Caco-2 (cell line): ENCODE measurements around the gene CCR5AS.

Experiments
- BruUV-seq: library from RNA; stranded (reverse); fragments of 400-500 nt; replicated peaks from 2 replicates; lab custom pipeline; 2021; lab: Mats Ljungman, UMichigan
- CTCF ChIA-PET: fragments of 300-600 bp; sonication (Branson Sonifier 250); formaldehyde crosslinking; loops from one replicate; lab custom pipeline; 2022; ENCODE audit warnings: antibody characterized with exemption; lab: Charles Lee
- POLR2A ChIA-PET: fragments of 300-600 bp; sonication (Branson Sonifier 250); formaldehyde crosslinking; loops from one replicate; lab custom pipeline; 2022; ENCODE audit warnings: antibody characterized with exemption; lab: Charles Lee
- DNase-seq, 2 experiments: peaks; one replicate each; pipeline versions ENCODE4 v3.0.0 to v3.0.0-alpha.2; 2020 to 2022
- H3K27me3 ChIP-seq: replicated peaks from 2 replicates; pipeline ENCODE4 v1.6.0; 2011; ENCODE audit warnings: low read length; ENCODE audit not compliant: control insufficient read depth, insufficient read depth
- H3K36me3 ChIP-seq: 2 replicates; pipeline ENCODE4 v1.5.1; 2011; ENCODE audit warnings: low read length; ENCODE audit not compliant: control insufficient read depth, insufficient read depth
- H3K4me1 ChIP-seq: fragments of 250-450 bp; sonication (Bioruptor Pico); 2 replicates; pipeline ENCODE4 v1.5.1; 2020; ENCODE audit warnings: mild to moderate bottlenecking
- H3K4me3 ChIP-seq: 2 replicates; pipeline ENCODE4 v1.5.1; 2011; ENCODE audit warnings: low read depth, mild to moderate bottlenecking, control low read depth, low read length
- H3K9me3 ChIP-seq: fragments of 250-450 bp; sonication (Bioruptor Pico); 2 replicates; pipeline ENCODE4 v1.5.1; 2020; ENCODE audit warnings: mild to moderate bottlenecking, moderate library complexity
- H3K27ac Mint-ChIP-seq: one replicate; pipeline ENCODE4 v1.8.0; 2022; ENCODE audit warnings: mixed read lengths; ENCODE audit not compliant: unreplicated experiment
- H3K27me3 Mint-ChIP-seq: one replicate; pipeline ENCODE4 v1.8.0; 2022; ENCODE audit warnings: mixed read lengths; ENCODE audit not compliant: insufficient read depth, unreplicated experiment
- H3K36me3 Mint-ChIP-seq: one replicate; pipeline ENCODE4 v1.8.0; 2022; ENCODE audit warnings: mild to moderate bottlenecking, mixed read lengths; ENCODE audit not compliant: insufficient read depth, unreplicated experiment
- H3K4me1 Mint-ChIP-seq: one replicate; pipeline ENCODE4 v1.8.0; 2022; ENCODE audit warnings: low read depth, mixed read lengths; ENCODE audit not compliant: unreplicated experiment
- H3K4me3 Mint-ChIP-seq: one replicate; pipeline ENCODE4 v1.8.0; 2022; ENCODE audit warnings: mild to moderate bottlenecking, moderate library complexity, mixed read lengths; ENCODE audit not compliant: unreplicated experiment
- H3K9me3 Mint-ChIP-seq: one replicate; pipeline ENCODE4 v1.8.0; 2022; ENCODE audit warnings: mixed read lengths; ENCODE audit not compliant: unreplicated experiment
- intact Hi-C: fragments of 100-400 bp; cut with micrococcal nuclease; formaldehyde crosslinking; loops from one replicate; pipeline ENCODE4 v1.10.0; 2022; ENCODE audit not compliant: unreplicated experiment
- TF ChIP-seq, protein P1 (sequence below), 2 experiments: fragments of 200-600 bp in 1 of 2; IDR thresholded peaks; 1 replicate in 1 of 2; 2 replicates in 1 of 2; pipeline versions ENCODE4 v1.5.1 to v1.8.0; 2011 to 2022; ENCODE audit warnings: antibody characterized with exemption in 1 of 2, control low read depth in 1 of 2, inconsistent platforms in 1 of 2, low read depth in 1 of 2, low read length in 1 of 2, mild to moderate bottlenecking in 1 of 2, moderate library complexity in 1 of 2; ENCODE audit not compliant: insufficient read depth in 1 of 2, severe bottlenecking in 1 of 2, unreplicated experiment in 1 of 2

CCR5AS gene

DNA sequence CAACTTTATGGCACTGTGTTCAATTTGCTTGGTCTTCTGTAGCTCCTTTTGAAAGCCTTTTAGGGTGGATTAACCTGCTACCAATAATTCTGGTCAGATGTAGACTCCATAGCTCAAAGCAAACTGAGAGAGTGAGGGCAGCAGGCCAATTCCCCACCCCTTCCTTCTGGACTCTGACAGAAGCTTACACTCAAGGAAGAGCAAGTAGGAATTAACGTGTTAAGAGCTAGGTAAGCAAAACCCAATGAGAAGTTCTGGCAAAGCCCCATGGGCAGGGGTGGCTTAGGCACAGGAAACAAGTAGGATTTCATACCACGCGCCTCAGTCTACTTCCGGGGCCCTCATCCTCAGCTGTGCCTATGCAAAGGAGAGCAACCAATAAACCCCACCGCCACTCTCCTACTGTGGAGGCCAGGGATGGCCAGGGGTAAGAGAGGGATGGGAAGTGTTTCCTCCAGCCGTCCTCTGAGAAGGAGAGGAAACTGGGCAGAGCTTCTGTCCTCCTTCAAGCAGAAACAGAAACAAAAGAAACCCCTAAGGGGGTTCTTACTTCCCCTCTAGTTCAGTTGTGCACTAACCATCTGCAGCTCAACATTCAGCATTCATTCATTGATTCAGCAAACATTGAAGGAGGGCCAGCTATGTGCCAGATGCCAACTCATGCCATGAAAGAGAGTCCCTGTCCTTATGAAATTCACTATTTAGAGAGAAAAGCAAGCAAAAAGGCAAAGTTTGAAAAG, 23.5 kb downstream of the CCR5AS start:
- no peaks in the 10 kb centered on the region for H3K9me3 ChIP-seq
- no peak for DNase-seq
- no peak overlapping the region for H3K4me3 ChIP-seq
- ChIA-PET CTCF (no interaction called here), POLR2A (no interaction called here)
- TF ChIP-seq, protein P1, sequence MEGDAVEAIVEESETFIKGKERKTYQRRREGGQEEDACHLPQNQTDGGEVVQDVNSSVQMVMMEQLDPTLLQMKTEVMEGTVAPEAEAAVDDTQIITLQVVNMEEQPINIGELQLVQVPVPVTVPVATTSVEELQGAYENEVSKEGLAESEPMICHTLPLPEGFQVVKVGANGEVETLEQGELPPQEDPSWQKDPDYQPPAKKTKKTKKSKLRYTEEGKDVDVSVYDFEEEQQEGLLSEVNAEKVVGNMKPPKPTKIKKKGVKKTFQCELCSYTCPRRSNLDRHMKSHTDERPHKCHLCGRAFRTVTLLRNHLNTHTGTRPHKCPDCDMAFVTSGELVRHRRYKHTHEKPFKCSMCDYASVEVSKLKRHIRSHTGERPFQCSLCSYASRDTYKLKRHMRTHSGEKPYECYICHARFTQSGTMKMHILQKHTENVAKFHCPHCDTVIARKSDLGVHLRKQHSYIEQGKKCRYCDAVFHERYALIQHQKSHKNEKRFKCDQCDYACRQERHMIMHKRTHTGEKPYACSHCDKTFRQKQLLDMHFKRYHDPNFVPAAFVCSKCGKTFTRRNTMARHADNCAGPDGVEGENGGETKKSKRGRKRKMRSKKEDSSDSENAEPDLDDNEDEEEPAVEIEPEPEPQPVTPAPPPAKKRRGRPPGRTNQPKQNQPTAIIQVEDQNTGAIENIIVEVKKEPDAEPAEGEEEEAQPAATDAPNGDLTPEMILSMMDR (IDR thresholded peaks at IDR 0.05; ENCODE audit: insufficient read depth in 1 of 2, low read depth in 1 of 2, low read length in 1 of 2, severe bottlenecking in 1 of 2, unreplicated experiment in 1 of 2): no peak
- no peak overlapping the region for H3K4me3 Mint-ChIP-seq
- H3K36me3 Mint-ChIP-seq: no peaks in the 10 kb centered on the region
- intact Hi-C loops: no loop called here
- H3K4me1 ChIP-seq: no peaks in the 10 kb centered on the region
- H3K9me3 Mint-ChIP-seq: peaks cover 6% of the 10 kb centered on the region
- no peak overlapping the region for H3K27ac Mint-ChIP-seq
- peaks cover 8% of the 10 kb centered on the region for H3K4me1 Mint-ChIP-seq
- H3K27me3 Mint-ChIP-seq: no peaks in the 10 kb centered on the region
- H3K36me3 ChIP-seq: no peaks in the 10 kb centered on the region
- BruUV-seq: no TSS peak
- H3K27me3 ChIP-seq: no peaks in the 10 kb centered on the region

DNA sequence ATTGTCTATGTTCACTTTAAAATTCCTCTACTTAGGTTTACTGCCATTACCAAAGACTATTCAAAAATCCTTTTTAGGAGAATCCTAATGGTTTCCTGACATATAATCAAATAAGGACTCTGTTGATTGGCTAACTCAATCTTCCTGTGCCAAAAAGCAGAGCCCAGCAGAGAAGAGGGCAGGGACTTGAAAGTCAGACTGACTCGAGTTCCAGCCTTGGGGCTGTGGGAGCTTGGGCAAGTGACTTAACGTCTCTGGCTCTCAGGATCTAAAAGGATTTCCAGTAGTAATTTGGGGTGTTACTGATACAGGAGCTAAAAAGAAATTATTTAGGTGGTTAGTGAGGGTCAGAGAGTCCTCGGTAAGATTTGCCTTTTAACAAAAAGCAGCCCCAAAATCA, 25.2 kb downstream of the CCR5AS start:
- Mint-ChIP-seq H3K4me1 (peaks cover 8% of the 10 kb centered on the region), H3K27me3 (no peaks in the 10 kb centered on the region), H3K36me3 (no peaks in the 10 kb centered on the region), H3K27ac (no peak overlapping the region), H3K9me3 (peaks cover 3% of the 10 kb centered on the region), H3K4me3 (no peak overlapping the region)
- no peak for DNase-seq
- no peaks in the 10 kb centered on the region for H3K27me3 ChIP-seq
- H3K36me3 ChIP-seq: no peaks in the 10 kb centered on the region
- no peaks in the 10 kb centered on the region for H3K4me1 ChIP-seq
- no peak overlapping the region for H3K4me3 ChIP-seq
- intact Hi-C loops: no loop called here
- no peaks in the 10 kb centered on the region for H3K9me3 ChIP-seq
- CTCF ChIA-PET: interaction anchor here (0.7 kb wide), 1 partner anchor 1673 kb away, joined by 3 read pairs; no protein-coding TSS in a partner anchor
- POLR2A ChIA-PET: no interaction called here
- BruUV-seq: no TSS peak
- TF ChIP-seq, protein P1 (IDR thresholded peaks at IDR 0.05; ENCODE audit: insufficient read depth in 1 of 2, low read depth in 1 of 2, low read length in 1 of 2, severe bottlenecking in 1 of 2, unreplicated experiment in 1 of 2): no peak

DNA sequence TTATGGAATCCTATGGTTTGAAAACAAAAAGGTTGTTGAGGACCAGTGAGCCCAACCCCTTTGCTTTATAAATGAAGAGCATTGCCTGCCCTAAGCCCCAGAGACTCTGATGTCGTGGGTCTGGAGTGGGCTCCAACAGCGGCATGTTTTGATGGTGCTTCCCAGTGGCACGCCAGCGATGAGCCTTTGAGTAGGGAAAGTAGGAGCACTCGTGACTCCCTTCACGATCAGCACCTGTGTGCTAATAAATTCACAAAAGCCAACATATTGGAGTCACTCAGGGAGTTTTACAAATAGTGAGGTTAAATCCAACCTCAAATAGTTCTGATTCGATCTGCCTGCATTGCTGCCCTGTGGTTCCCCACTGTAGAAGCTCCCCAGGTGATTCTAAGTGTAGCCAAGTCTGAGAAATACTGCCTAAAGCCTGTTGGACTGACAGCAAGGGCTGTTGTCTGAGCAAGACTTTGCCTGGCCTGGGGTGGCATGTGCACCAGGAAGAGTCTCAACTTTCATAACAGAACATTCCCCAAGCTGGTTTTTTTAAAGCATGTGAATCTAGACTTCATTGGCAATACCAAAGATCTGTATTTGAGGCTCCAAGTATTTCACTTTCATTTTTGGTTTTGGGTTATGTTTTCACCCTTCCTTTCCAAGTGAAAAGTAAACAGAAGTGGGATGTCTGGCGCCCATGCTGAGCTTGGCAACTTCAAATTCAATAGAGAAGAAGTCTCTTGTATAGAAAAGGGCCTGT, 26.2 kb downstream of the CCR5AS start:
- Histone ChIP-seq H3K36me3 (no peaks in the 10 kb centered on the region), H3K9me3 (no peaks in the 10 kb centered on the region), H3K27me3 (no peaks in the 10 kb centered on the region), H3K4me1 (no peaks in the 10 kb centered on the region), H3K4me3 (no peak overlapping the region)
- no TSS peak for BruUV-seq
- intact Hi-C loops: no loop called here
- TF ChIP-seq, protein P1 (IDR thresholded peaks at IDR 0.05; ENCODE audit: insufficient read depth in 1 of 2, low read depth in 1 of 2, low read length in 1 of 2, severe bottlenecking in 1 of 2, unreplicated experiment in 1 of 2): no peak
- H3K4me1 Mint-ChIP-seq: no peaks in the 10 kb centered on the region
- H3K4me3 Mint-ChIP-seq: no peak overlapping the region
- no peaks in the 10 kb centered on the region for H3K9me3 Mint-ChIP-seq
- H3K27me3 Mint-ChIP-seq: no peaks in the 10 kb centered on the region
- POLR2A ChIA-PET: no interaction called here
- no peaks in the 10 kb centered on the region for H3K36me3 Mint-ChIP-seq
- CTCF ChIA-PET: no interaction called here
- DNase-seq: no peak
- H3K27ac Mint-ChIP-seq: no peak overlapping the region
